Neural progenitor cell (in vitro differentiated cells): ENCODE data around the gene PDLIM5. TPM values are rescaled to one million over a fixed set of nuclear protein-coding genes. Genes with fewer than 3 reads are reported as not detected.
"Not testable (repeated sequence)": the region's sequence is repeated elsewhere in the genome, so short reads cannot be mapped to it uniquely, and the experiment has no call there.

Experiments used
- DNase-seq: peaks from one replicate; pipeline ENCODE4 v3.0.0-alpha.2; 2016; ENCODE audit warnings: low spot score
- H2AFZ ChIP-seq: fragments of 200-600 bp; sonication (generic); replicated peaks from 2 replicates; pipeline ENCODE4 v1.6.1; 2016; ENCODE audit warnings: antibody characterized with exemption
- H3F3A ChIP-seq: fragments of 200-600 bp; sonication (generic); 2 replicates; pipeline ENCODE4 v1.6.1; 2016; ENCODE audit warnings: antibody characterized with exemption, low read depth
- H3K27ac ChIP-seq: fragments of 200-600 bp; sonication (generic); 2 replicates; pipeline ENCODE4 v1.5.1; 2016; ENCODE audit warnings: mild to moderate bottlenecking
- H3K27me3 ChIP-seq: fragments of 200-600 bp; sonication (generic); 2 replicates; pipeline ENCODE4 v1.6.1; 2016; ENCODE audit warnings: mild to moderate bottlenecking, moderate library complexity
- H3K36me3 ChIP-seq: fragments of 200-600 bp; sonication (generic); 2 replicates; pipeline ENCODE4 v1.5.1; 2016
- H3K4me1 ChIP-seq: fragments of 200-600 bp; sonication (generic); 2 replicates; pipeline ENCODE4 v1.6.1; 2016; ENCODE audit warnings: mixed run types
- H3K4me2 ChIP-seq: fragments of 200-600 bp; sonication (generic); 2 replicates; pipeline ENCODE4 v1.6.1; 2016
- H3K4me3 ChIP-seq: fragments of 200-600 bp; sonication (generic); 2 replicates; pipeline ENCODE4 v1.5.1; 2016
- H3K79me2 ChIP-seq: fragments of 200-600 bp; sonication (generic); 2 replicates; pipeline ENCODE4 v1.6.1; 2016; ENCODE audit warnings: low read depth
- H3K9ac ChIP-seq: fragments of 200-600 bp; sonication (generic); 2 replicates; pipeline ENCODE4 v1.6.1; 2016
- H3K9me3 ChIP-seq: fragments of 200-600 bp; sonication (generic); 2 replicates; pipeline ENCODE4 v1.5.1; 2016; ENCODE audit warnings: low read depth
- H4K20me1 ChIP-seq: fragments of 200-600 bp; sonication (generic); 2 replicates; pipeline ENCODE4 v1.6.1; 2016; ENCODE audit warnings: low read depth
- H3K27ac Mint-ChIP-seq: 3 replicates; pipeline ENCODE4 v1.8.0; 2021; ENCODE audit warnings: mixed read lengths
- H3K27me3 Mint-ChIP-seq: 2 replicates; pipeline ENCODE4 v1.8.0; 2022; ENCODE audit warnings: low read depth, mild to moderate bottlenecking, inconsistent platforms, moderate library complexity, mixed read lengths; ENCODE audit not compliant: insufficient read depth
- H3K36me3 Mint-ChIP-seq: 3 replicates; pipeline ENCODE4 v1.8.0; 2021; ENCODE audit warnings: mixed read lengths
- H3K4me1 Mint-ChIP-seq: 3 replicates; pipeline ENCODE4 v1.8.0; 2021; ENCODE audit warnings: mixed read lengths
- H3K4me3 Mint-ChIP-seq: 3 replicates; pipeline ENCODE4 v1.8.0; 2021; ENCODE audit warnings: mild to moderate bottlenecking, moderate library complexity, mixed read lengths
- H3K9me3 Mint-ChIP-seq: 3 replicates; pipeline ENCODE4 v1.8.0; 2020; ENCODE audit warnings: mixed read lengths
- CTCF ChIP-seq: fragments of 200-600 bp; sonication (generic); IDR thresholded peaks from 2 replicates; pipeline ENCODE4 v1.5.1; 2017; ENCODE audit warnings: antibody characterized with exemption, mild to moderate bottlenecking
- EZH2 ChIP-seq: fragments of 200-600 bp; sonication (generic); IDR thresholded peaks from 2 replicates; pipeline ENCODE4 v1.6.1; 2017; ENCODE audit warnings: antibody characterized with exemption, mild to moderate bottlenecking, moderate library complexity
- EZH2phosphoT487 ChIP-seq: fragments of 200-600 bp; sonication (generic); IDR thresholded peaks from 2 replicates; pipeline ENCODE4 v1.6.1; 2017; ENCODE audit warnings: antibody characterized with exemption
- total RNA-seq: library from RNA; depleted of rRNA; stranded (reverse); fragments of >200 nt; gene quantifications from 2 replicates; pipeline ENCODE4 v1.2.3, GENCODE V29; 2015; ENCODE audit warnings: low replicate concordance

The PDLIM5 gene
- total RNA-seq, 1 donor from 2014 or later = 68.4 TPM

- H3K4me1 Mint-ChIP-seq = peaks cover 5% of the 10 kb centered on the region
- Histone ChIP-seq H3F3A (no peaks in the 10 kb centered on the region), H3K4me3 (no peak overlapping the region), H3K27me3 (no peaks in the 10 kb centered on the region), H3K79me2 (peaks cover 73% of the 10 kb centered on the region), H3K27ac (no peak overlapping the region), H2AFZ (no peak overlapping the region), H3K9ac (no peak overlapping the region), H3K4me1 (no peaks in the 10 kb centered on the region), H4K20me1 (no peaks in the 10 kb centered on the region), H3K4me2 (no peak overlapping the region), H3K9me3 (peaks cover 6% of the 10 kb centered on the region), H3K36me3 (peaks cover 7% of the 10 kb centered on the region)
- H3K27ac Mint-ChIP-seq = no peak overlapping the region
- H3K36me3 Mint-ChIP-seq = peaks cover 39% of the 10 kb centered on the region
- H3K4me3 Mint-ChIP-seq = no peak overlapping the region
- no peaks in the 10 kb centered on the region for H3K27me3 Mint-ChIP-seq
- TF ChIP-seq EZH2 (no peak), CTCF (no peak), EZH2phosphoT487 (no peak)
- H3K9me3 Mint-ChIP-seq = peaks cover 14% of the 10 kb centered on the region
- no peak for DNase-seq
Measured at GRCh38 chr4:94468093-94468769, 16.5 kb downstream of the PDLIM5 start.

- peaks cover 6% of the 10 kb centered on the region for H3K9me3 ChIP-seq
Measured at GRCh38 chr4:94469221-94469784, 17.6 kb downstream of the PDLIM5 start.

GRCh38 chr4:94470132-94470531 lies 18.4 kb downstream of the PDLIM5 start:
- Histone ChIP-seq H3K27ac (no peak overlapping the region), H3K9ac (no peak overlapping the region), H3K4me3 (no peak overlapping the region), H3K36me3 (peaks cover 7% of the 10 kb centered on the region), H3K4me2 (no peak overlapping the region), H3K79me2 (peaks cover 71% of the 10 kb centered on the region), H3F3A (no peaks in the 10 kb centered on the region), H2AFZ (no peak overlapping the region), H3K4me1 (no peaks in the 10 kb centered on the region), H3K9me3 (peaks cover 6% of the 10 kb centered on the region), H3K27me3 (no peaks in the 10 kb centered on the region), H4K20me1 (no peaks in the 10 kb centered on the region)
- peaks cover 36% of the 10 kb centered on the region for H3K36me3 Mint-ChIP-seq
- DNase-seq = no peak
- H3K9me3 Mint-ChIP-seq = peaks cover 14% of the 10 kb centered on the region
- H3K27me3 Mint-ChIP-seq = no peaks in the 10 kb centered on the region
- TF ChIP-seq CTCF (no peak), EZH2phosphoT487 (no peak), EZH2 (no peak)
- H3K27ac Mint-ChIP-seq = no peak overlapping the region
- H3K4me3 Mint-ChIP-seq = no peak overlapping the region
- H3K4me1 Mint-ChIP-seq = no peaks in the 10 kb centered on the region

More at GRCh38 chr4:94469221-94469784, 17.6 kb downstream of the PDLIM5 start:
- no peak for TF ChIP-seq CTCF
- H3K4me2 ChIP-seq = no peak overlapping the region
- H3K4me1 Mint-ChIP-seq = no peaks in the 10 kb centered on the region
- peaks cover 71% of the 10 kb centered on the region for H3K79me2 ChIP-seq
- no peak overlapping the region for H3K4me3 ChIP-seq
- DNase-seq = no peak
- no peak overlapping the region for H3K27ac Mint-ChIP-seq
- H3K27me3 ChIP-seq = no peaks in the 10 kb centered on the region
- H3K9ac ChIP-seq = no peak overlapping the region
- H3F3A ChIP-seq = no peaks in the 10 kb centered on the region
- peaks cover 14% of the 10 kb centered on the region for H3K9me3 Mint-ChIP-seq
- H3K36me3 Mint-ChIP-seq = peaks cover 36% of the 10 kb centered on the region
- H4K20me1 ChIP-seq = no peaks in the 10 kb centered on the region
- no peaks in the 10 kb centered on the region for H3K4me1 ChIP-seq
- H2AFZ ChIP-seq = no peak overlapping the region
- H3K36me3 ChIP-seq = peaks cover 7% of the 10 kb centered on the region
- no peaks in the 10 kb centered on the region for H3K27me3 Mint-ChIP-seq
- no peak overlapping the region for H3K27ac ChIP-seq
- no peak overlapping the region for H3K4me3 Mint-ChIP-seq

GRCh38 chr4:94470782-94471181 lies 19.0 kb downstream of the PDLIM5 start:
- not testable (repeated sequence) for H3K27ac Mint-ChIP-seq, H3F3A ChIP-seq, H3K4me2 ChIP-seq, H3K4me3 Mint-ChIP-seq, H3K9me3 ChIP-seq, H3K27ac ChIP-seq, DNase-seq, H3K27me3 ChIP-seq, H3K4me1 Mint-ChIP-seq, H4K20me1 ChIP-seq, H3K36me3 ChIP-seq, H3K4me1 ChIP-seq, H2AFZ ChIP-seq, H3K4me3 ChIP-seq, H3K9ac ChIP-seq, H3K27me3 Mint-ChIP-seq
- Mint-ChIP-seq H3K36me3 (peaks cover 35% of the 10 kb centered on the region), H3K9me3 (peaks cover 14% of the 10 kb centered on the region)
- H3K79me2 ChIP-seq = peaks cover 66% of the 10 kb centered on the region
